ENCODE data around the gene CD6. TPM values are rescaled to one million over a fixed set of nuclear protein-coding genes. Genes with fewer than 3 reads are reported as not detected.

CD6 gene
- total RNA-seq, 4 donors from 2014 or later = 0.16 to 0.25 TPM; not detected in 2

DNA sequence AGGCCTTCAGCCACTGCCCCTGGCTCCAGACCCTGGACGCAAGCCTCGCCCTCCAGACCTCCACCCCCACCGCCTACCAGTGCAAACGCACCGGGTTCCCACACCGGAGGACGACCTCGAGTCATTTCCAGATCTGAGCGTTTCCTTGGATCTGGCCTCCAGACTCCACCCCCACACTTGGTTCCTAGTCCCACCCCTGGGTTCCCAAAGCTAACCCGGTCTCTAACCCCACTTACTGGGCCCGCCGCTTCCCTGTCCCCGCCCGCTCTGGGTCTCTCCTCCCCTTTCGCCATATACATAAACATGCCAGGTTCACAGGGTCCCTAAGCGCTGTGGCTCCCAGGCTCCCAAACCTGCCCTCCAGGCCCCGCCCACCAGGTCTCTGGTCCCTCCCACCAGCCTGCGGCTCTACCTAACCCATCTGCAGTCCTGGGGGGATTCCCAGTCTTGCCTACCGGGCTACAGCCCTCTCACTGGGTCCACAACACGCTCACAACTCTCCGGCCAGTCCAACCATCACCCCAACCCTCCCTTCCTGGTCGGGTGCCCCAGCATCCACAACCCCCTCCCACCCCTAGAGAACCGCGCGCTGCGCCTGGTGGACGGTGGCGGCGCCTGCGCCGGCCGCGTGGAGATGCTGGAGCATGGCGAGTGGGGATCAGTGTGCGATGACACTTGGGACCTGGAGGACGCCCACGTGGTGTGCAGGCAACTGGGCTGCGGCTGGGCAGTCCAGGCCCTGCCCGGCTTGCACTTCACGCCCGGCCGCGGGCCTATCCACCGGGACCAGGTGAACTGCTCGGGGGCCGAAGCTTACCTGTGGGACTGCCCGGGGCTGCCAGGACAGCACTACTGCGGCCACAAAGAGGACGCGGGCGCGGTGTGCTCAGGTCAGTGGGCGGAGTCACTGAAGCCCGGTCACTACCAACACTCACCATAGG lies 36.7 kb downstream of the CD6 start:
- in situ Hi-C loops (cut with MboI; ENCODE audit: low sequenced_read_pairs in 4 of 4) = no loop called here
- no peaks in the 10 kb centered on the region for H3K36me3 ChIP-seq
- intact Hi-C loops (cut with DNase I; ENCODE audit: low total_unique reads) = no loop called here
- no peak for DNase-seq
- H3K9me3 ChIP-seq = no peaks in the 10 kb centered on the region
- ATAC-seq = no peak
- H3K4me3 ChIP-seq = peak overlapping the region; percentile 24 to 45 (median 36)
- TF ChIP-seq POLR2A (IDR thresholded peaks at IDR 0.05) = no peak
- TF ChIP-seq, protein P1, sequence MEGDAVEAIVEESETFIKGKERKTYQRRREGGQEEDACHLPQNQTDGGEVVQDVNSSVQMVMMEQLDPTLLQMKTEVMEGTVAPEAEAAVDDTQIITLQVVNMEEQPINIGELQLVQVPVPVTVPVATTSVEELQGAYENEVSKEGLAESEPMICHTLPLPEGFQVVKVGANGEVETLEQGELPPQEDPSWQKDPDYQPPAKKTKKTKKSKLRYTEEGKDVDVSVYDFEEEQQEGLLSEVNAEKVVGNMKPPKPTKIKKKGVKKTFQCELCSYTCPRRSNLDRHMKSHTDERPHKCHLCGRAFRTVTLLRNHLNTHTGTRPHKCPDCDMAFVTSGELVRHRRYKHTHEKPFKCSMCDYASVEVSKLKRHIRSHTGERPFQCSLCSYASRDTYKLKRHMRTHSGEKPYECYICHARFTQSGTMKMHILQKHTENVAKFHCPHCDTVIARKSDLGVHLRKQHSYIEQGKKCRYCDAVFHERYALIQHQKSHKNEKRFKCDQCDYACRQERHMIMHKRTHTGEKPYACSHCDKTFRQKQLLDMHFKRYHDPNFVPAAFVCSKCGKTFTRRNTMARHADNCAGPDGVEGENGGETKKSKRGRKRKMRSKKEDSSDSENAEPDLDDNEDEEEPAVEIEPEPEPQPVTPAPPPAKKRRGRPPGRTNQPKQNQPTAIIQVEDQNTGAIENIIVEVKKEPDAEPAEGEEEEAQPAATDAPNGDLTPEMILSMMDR (IDR thresholded peaks at IDR 0.05 in 4 of 5, conservative IDR thresholded peaks at IDR 0.05 in 1 of 5) = no peak
- peaks cover 21 to 28% (median 28%) of the 10 kb centered on the region in 3 donors for H3K27me3 ChIP-seq
- no peak overlapping the region for H3K27ac ChIP-seq
- peaks cover 0 to 6% of the 10 kb centered on the region in 2 donors for H3K4me1 ChIP-seq

DNA sequence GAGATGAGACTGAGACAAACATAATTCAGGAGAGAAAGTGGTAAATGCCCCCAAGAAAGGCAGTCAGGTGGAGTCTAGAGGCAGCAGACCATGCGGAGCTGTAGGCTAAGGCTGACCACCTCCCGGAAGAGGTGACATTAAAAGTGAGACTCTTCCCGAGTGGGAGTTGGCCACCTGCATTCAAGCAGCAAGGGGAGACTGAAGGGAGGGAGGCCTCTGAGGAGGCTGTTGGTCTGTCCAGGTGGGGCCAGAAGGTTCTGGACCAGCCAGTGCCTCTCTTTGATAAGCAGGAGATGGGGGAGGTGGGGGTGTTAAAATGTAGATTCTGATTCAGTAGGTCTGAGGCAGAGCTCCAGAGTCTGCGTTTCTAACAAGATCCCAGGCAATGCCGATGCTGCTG lies 37.5 kb downstream of the CD6 start:
- Histone ChIP-seq H3K4me1 (peaks cover 0 to 6% of the 10 kb centered on the region in 2 donors), H3K9me3 (no peaks in the 10 kb centered on the region), H3K27ac (no peak overlapping the region), H3K4me3 (no peak overlapping the region), H3K27me3 (peaks cover 21 to 28% (median 28%) of the 10 kb centered on the region in 3 donors), H3K36me3 (no peaks in the 10 kb centered on the region)
- ATAC-seq = no peak
- in situ Hi-C loops (cut with MboI; ENCODE audit: low sequenced_read_pairs in 4 of 4) = no loop called here
- intact Hi-C loops (cut with DNase I; ENCODE audit: low total_unique reads) = no loop called here
- TF ChIP-seq, protein P1 (IDR thresholded peaks at IDR 0.05 in 4 of 5, conservative IDR thresholded peaks at IDR 0.05 in 1 of 5) = no peak
- no peak for TF ChIP-seq POLR2A (IDR thresholded peaks at IDR 0.05)
- DNase-seq = no peak

DNA sequence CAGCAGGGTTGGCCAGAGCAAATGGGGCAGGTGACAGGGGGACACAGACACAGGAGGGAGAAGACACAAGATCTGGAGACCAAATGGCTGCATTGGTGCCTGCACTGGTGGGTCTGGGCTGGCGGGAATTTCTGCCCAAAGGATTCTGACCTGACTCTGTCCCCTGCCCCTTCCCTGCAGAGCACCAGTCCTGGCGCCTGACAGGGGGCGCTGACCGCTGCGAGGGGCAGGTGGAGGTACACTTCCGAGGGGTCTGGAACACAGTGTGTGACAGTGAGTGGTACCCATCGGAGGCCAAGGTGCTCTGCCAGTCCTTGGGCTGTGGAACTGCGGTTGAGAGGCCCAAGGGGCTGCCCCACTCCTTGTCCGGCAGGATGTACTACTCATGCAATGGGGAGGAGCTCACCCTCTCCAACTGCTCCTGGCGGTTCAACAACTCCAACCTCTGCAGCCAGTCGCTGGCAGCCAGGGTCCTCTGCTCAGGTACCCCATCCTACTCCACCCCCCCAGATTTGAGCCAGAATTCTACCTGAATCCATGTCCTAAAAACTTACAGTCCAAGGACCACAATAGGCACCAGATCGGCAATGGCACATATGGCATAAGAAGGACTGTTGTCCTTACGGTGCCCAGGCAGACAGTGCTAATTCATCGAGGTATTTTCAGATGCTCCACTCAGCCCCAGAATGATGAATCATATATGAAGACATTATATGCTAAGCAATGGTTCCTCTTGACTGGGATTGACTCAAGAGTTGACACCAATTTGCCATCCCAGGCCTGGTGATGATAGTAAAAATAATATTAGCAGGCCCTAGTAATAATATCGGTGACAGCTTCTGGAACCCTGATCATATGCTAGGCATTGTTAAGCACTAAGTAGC lies 38.2 kb downstream of the CD6 start:
- no peaks in the 10 kb centered on the region for H3K36me3 ChIP-seq
- peaks cover 0 to 6% of the 10 kb centered on the region in 2 donors for H3K4me1 ChIP-seq
- intact Hi-C loops (cut with DNase I; ENCODE audit: low total_unique reads) (no loop called here), in situ Hi-C loops (cut with MboI; ENCODE audit: low sequenced_read_pairs in 4 of 4) (no loop called here)
- no peak overlapping the region for H3K27ac ChIP-seq
- DNase-seq (no peak), ATAC-seq (no peak)
- no peak for TF ChIP-seq POLR2A (IDR thresholded peaks at IDR 0.05)
- TF ChIP-seq, protein P1 (IDR thresholded peaks at IDR 0.05 in 4 of 5, conservative IDR thresholded peaks at IDR 0.05 in 1 of 5) = no peak
- H3K4me3 ChIP-seq = no peak overlapping the region
- H3K27me3 ChIP-seq = peaks cover 21 to 28% (median 28%) of the 10 kb centered on the region in 3 donors
- H3K9me3 ChIP-seq = no peaks in the 10 kb centered on the region

DNA sequence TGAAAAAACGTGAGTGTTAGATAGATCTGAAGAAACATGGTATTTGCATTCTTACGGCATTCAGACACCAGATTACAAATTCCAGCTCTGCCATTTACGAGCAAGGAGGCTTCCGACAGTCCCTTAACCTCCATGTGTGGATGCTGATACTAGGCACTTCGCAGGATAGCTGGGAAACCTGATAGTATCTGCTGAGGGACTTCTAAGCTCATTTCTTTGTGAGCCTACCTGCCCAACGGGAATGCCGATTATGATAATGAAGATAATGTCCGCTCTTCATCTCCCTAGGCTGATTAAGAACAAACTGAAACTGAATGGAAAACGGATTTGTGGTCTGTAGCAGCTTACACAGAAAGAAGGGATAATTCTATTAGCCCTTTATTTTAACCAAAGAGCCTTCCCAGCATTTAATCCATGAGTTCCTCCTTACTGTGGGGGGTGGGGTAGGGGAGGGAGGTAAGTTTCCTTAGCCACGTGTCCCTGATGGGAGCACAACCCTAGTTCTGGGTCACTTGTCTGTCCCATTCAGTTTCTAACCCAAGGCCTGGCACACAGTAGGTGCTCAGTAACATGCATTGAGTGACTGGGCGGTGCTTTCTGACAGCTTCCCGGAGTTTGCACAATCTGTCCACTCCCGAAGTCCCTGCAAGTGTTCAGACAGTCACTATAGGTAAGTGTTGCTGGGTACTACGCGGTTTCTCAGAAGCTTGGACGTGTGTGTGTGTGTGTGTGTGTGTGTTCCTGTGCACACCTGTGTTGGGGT lies 39.2 kb downstream of the CD6 start:
- H3K27me3 ChIP-seq = peaks cover 21 to 28% (median 28%) of the 10 kb centered on the region in 3 donors
- H3K4me3 ChIP-seq = no peak overlapping the region
- DNase-seq (no peak), ATAC-seq (no peak)
- TF ChIP-seq POLR2A (IDR thresholded peaks at IDR 0.05) = no peak
- H3K36me3 ChIP-seq = no peaks in the 10 kb centered on the region
- H3K9me3 ChIP-seq = no peaks in the 10 kb centered on the region
- no peak overlapping the region for H3K27ac ChIP-seq
- peaks cover 0 to 6% of the 10 kb centered on the region in 2 donors for H3K4me1 ChIP-seq
- intact Hi-C loops (cut with DNase I; ENCODE audit: low total_unique reads) = no loop called here
- in situ Hi-C loops (cut with MboI; ENCODE audit: low sequenced_read_pairs in 4 of 4) = no loop called here
